Pancreas (tissue), 10 donors: ENCODE data around the gene BSND. TPM values are rescaled to one million over a fixed set of nuclear protein-coding genes. Genes with fewer than 3 reads are reported as not detected.
A peak's percentile ranks its signal among the peaks of the same experiment; 100 is the strongest.

Experiments
- ATAC-seq, 4 donors: fragments of 200-7000 bp; cut with Tn5 transposase; one replicate each; pipeline versions ENCODE4 v1.8.0 to v1.9.1; 2020; ENCODE audit warnings: mild to moderate bottlenecking in 4 of 4, moderate library complexity in 4 of 4
- DNase-seq, 6 donors: peaks; one replicate each; pipeline ENCODE4 v3.0.0-alpha.2; 2020
- FAIRE-seq: peaks from 2 replicates; lab custom pipeline; 2012; peaks lifted over from hg19 to GRCh38; lab: Jason Lieb, UNC
- H3K27ac ChIP-seq, 4 donors: fragments of 200-600 bp; sonication (generic); 1 replicate in 3 of 4; 2 replicates in 1 of 4; pipeline versions ENCODE4 v1.5.0 to v1.8.0; 2020
- H3K27me3 ChIP-seq, 4 donors: fragments of 200-600 bp; one replicate each; pipeline ENCODE4 v1.8.0; 2021
- H3K36me3 ChIP-seq, 3 donors: fragments of 200-600 bp; sonication (generic) in 1 of 3; one replicate each; pipeline versions ENCODE4 v1.5.0 to v1.8.0; 2020 to 2021
- H3K4me1 ChIP-seq, 3 donors: fragments of 200-600 bp; one replicate each; pipeline ENCODE4 v1.8.0; 2021
- H3K4me3 ChIP-seq, 4 donors: fragments of 200-600 bp; sonication (generic) in 2 of 4; one replicate each; pipeline versions ENCODE4 v1.5.0 to v1.8.0; 2020 to 2021
- H3K9me3 ChIP-seq, 4 donors: fragments of 200-600 bp; one replicate each; pipeline ENCODE4 v1.8.0; 2021
- WGBS, 2 donors: extraction: QIAGEN DNeasy Blood & Tissue Kit; methylation state at CpG; one replicate each; pipeline ENCODE4 v1.1.7; 2013; 5-methylcytosine and 5-hydroxymethylcytosine counted together
- intact Hi-C, 3 donors: fragments of 100-400 bp; cut with DNase I; formaldehyde crosslinking; loops; one replicate each; pipeline versions ENCODE4 v1.11.1 to v1.14.2; 2022
- polyA plus RNA-seq, 2 donors: library from polyadenylated mRNA; stranded (reverse); fragments of 200-250 nt; gene quantifications; one replicate each; pipeline ENCODE4 v1.2.3, GENCODE V29; 2013
- total RNA-seq, 6 donors: library from RNA; stranded (reverse); fragmentation: NEBNext Ultra II Directional in 4 of 6; extraction: Animal tissue kit (Norgen Biotek cat#: 25700) in 4 of 6; gene quantifications; one replicate each; pipeline versions ENCODE4 v1.2.1 to v1.2.4, GENCODE V29; 2021 to 2023
- TF ChIP-seq, protein P1 (sequence below), 4 donors: fragments of 200-600 bp; sonication (generic) in 3 of 4; IDR thresholded peaks; one replicate each; pipeline versions ENCODE4 v1.5.0 to v1.8.0; 2021; ENCODE audit warnings: antibody characterized with exemption in 4 of 4
- donor health status: healthy with polysubstance abuse.
- donor health status: DM: no; HTN: no; CAD: no; lungs with moderate emphysema.
- donor health status: DM: no; HTN: no; CAD: no.
- donor health status: control.
- donor health status: control.
- donor health status: Bipolar disorder and iron deficiency.
- donor health status: DM: yes; HTN: yes; CAD: no.
- donor health status: DM: no; HTN: no; CAD: no.
- donor health status: DM: no; HTN: no; CAD: no.
- donor health status: DM: yes; HTN: yes; CAD: no.

BSND gene
- total and polyA plus RNA-seq, 8 donors, result 0.02 to 0.04 TPM; not detected in 6

DNA sequence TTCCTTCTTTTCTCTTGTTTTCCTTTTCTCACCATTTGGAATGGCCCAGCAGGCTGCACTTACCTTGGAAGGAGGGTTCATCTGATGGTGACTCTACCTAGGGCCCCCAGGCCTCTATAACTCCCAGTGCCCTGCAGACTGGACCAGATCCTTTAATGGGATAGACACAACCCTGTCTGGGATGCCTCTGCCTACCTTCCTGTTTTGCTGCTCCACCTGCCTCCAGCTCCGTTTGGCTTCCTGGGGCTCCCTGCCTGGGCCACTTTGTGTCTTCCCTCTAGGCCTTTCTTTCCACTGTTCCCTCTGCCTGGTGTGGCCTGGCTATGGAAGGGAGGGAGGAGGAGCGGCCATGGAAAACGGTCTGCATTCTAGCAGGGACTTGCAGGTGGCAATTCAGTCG, 48.1 kb downstream of the BSND start:
- FAIRE-seq (no peak), ATAC-seq (no peak), DNase-seq (no peak)
- TF ChIP-seq, protein P1, sequence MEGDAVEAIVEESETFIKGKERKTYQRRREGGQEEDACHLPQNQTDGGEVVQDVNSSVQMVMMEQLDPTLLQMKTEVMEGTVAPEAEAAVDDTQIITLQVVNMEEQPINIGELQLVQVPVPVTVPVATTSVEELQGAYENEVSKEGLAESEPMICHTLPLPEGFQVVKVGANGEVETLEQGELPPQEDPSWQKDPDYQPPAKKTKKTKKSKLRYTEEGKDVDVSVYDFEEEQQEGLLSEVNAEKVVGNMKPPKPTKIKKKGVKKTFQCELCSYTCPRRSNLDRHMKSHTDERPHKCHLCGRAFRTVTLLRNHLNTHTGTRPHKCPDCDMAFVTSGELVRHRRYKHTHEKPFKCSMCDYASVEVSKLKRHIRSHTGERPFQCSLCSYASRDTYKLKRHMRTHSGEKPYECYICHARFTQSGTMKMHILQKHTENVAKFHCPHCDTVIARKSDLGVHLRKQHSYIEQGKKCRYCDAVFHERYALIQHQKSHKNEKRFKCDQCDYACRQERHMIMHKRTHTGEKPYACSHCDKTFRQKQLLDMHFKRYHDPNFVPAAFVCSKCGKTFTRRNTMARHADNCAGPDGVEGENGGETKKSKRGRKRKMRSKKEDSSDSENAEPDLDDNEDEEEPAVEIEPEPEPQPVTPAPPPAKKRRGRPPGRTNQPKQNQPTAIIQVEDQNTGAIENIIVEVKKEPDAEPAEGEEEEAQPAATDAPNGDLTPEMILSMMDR (IDR thresholded peaks at IDR 0.05), result no peak
- H3K9me3 ChIP-seq, result no peaks in the 10 kb centered on the region
- intact Hi-C loops, result no loop called here
- no peak overlapping the region for H3K27ac ChIP-seq
- WGBS, 2 donors, result 71 to 88% methylated on average over 4 of the region's 4 CpGs
- no peaks in the 10 kb centered on the region for H3K4me1 ChIP-seq
- H3K36me3 ChIP-seq, result no peaks in the 10 kb centered on the region
- H3K4me3 ChIP-seq, result no peak overlapping the region
- H3K27me3 ChIP-seq, result no peaks in the 10 kb centered on the region

DNA sequence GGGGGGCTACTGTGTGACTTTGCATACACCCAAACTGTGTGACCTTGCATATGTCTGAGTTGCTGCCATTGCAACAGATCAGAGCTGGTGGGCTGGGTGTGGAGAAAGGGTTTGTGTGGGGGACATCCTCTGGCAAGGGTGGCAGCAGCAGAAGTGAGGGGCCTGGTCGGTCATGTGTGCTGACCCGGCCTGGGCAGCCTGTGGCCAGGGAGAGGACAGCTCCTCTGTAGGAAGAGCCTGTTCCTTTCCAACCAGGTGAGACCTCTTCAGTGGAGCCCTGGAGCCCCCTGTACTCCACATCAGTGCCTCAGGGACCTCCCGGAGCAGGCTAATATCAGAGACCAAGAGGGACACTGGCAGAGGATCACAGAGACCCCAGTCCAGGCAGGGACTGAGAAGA, 48.9 kb downstream of the BSND start:
- WGBS, 2 donors, result 85 to 97% methylated on average over 3 of the region's 3 CpGs
- Histone ChIP-seq H3K27ac (no peak overlapping the region), H3K27me3 (no peaks in the 10 kb centered on the region), H3K36me3 (no peaks in the 10 kb centered on the region), H3K4me1 (no peaks in the 10 kb centered on the region), H3K4me3 (no peak overlapping the region), H3K9me3 (no peaks in the 10 kb centered on the region)
- DNase-seq, result no peak
- intact Hi-C loops, result no loop called here
- ATAC-seq, result no peak
- no peak for FAIRE-seq
- TF ChIP-seq, protein P1 (IDR thresholded peaks at IDR 0.05), result no peak

GRCh38 chr1:55048453-55049270, 49.9 kb downstream of the BSND start:
- H3K9me3 ChIP-seq, result no peaks in the 10 kb centered on the region
- H3K4me1 ChIP-seq, result no peaks in the 10 kb centered on the region
- intact Hi-C loops, result no loop called here
- TF ChIP-seq, protein P1 (IDR thresholded peaks at IDR 0.05), result no peak
- DNase-seq (no peak), FAIRE-seq (no peak), ATAC-seq (no peak)
- 86 to 87% methylated on average over 11 of the region's 11 CpGs for WGBS, 2 donors
- H3K27me3 ChIP-seq, result no peaks in the 10 kb centered on the region
- H3K4me3 ChIP-seq, result no peak overlapping the region
- no peaks in the 10 kb centered on the region for H3K36me3 ChIP-seq
- H3K27ac ChIP-seq, result no peak overlapping the region

- no peak overlapping the region for H3K4me3 ChIP-seq
- no peak for FAIRE-seq
- no peaks in the 10 kb centered on the region for H3K9me3 ChIP-seq
- TF ChIP-seq, protein P1 (IDR thresholded peaks at IDR 0.05), result no peak
- WGBS, 2 donors, result 87 to 90% methylated on average over 9 of the region's 9 CpGs
- intact Hi-C loops, result no loop called here
- no peak for DNase-seq
- H3K4me1 ChIP-seq, result no peaks in the 10 kb centered on the region
- no peak for ATAC-seq
- no peaks in the 10 kb centered on the region for H3K36me3 ChIP-seq
- H3K27me3 ChIP-seq, result no peaks in the 10 kb centered on the region
- H3K27ac ChIP-seq, result no peak overlapping the region
These were observed 50.7 kb downstream of the BSND start for GRCh38 chr1:55049271-55049913.

GRCh38 chr1:55049914-55050278, 51.2 kb downstream of the BSND start:
- DNase-seq, result no peak
- H3K27ac ChIP-seq, result no peak overlapping the region
- H3K4me3 ChIP-seq, result no peak overlapping the region
- no peaks in the 10 kb centered on the region for H3K4me1 ChIP-seq
- H3K9me3 ChIP-seq, result no peaks in the 10 kb centered on the region
- WGBS, 2 donors, result 40 to 45% methylated on average over 8 to 9 of the region's 9 CpGs
- no peaks in the 10 kb centered on the region for H3K27me3 ChIP-seq
- no peaks in the 10 kb centered on the region for H3K36me3 ChIP-seq
- TF ChIP-seq, protein P1 (IDR thresholded peaks at IDR 0.05), result no peak
- ATAC-seq, result peak in 2 of 4 donors; percentile 17 to 22
- intact Hi-C loops, result no loop called here
- no peak for FAIRE-seq
